ENCODE results near the gene EML3.
"Not testable (repeated sequence)": the region's sequence is repeated elsewhere in the genome, so short reads cannot be mapped to it uniquely, and the experiment has no call there.

EML3 gene, protein sequence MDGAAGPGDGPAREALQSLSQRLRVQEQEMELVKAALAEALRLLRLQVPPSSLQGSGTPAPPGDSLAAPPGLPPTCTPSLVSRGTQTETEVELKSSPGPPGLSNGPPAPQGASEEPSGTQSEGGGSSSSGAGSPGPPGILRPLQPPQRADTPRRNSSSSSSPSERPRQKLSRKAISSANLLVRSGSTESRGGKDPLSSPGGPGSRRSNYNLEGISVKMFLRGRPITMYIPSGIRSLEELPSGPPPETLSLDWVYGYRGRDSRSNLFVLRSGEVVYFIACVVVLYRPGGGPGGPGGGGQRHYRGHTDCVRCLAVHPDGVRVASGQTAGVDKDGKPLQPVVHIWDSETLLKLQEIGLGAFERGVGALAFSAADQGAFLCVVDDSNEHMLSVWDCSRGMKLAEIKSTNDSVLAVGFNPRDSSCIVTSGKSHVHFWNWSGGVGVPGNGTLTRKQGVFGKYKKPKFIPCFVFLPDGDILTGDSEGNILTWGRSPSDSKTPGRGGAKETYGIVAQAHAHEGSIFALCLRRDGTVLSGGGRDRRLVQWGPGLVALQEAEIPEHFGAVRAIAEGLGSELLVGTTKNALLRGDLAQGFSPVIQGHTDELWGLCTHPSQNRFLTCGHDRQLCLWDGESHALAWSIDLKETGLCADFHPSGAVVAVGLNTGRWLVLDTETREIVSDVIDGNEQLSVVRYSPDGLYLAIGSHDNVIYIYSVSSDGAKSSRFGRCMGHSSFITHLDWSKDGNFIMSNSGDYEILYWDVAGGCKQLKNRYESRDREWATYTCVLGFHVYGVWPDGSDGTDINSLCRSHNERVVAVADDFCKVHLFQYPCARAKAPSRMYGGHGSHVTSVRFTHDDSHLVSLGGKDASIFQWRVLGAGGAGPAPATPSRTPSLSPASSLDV

DNA sequence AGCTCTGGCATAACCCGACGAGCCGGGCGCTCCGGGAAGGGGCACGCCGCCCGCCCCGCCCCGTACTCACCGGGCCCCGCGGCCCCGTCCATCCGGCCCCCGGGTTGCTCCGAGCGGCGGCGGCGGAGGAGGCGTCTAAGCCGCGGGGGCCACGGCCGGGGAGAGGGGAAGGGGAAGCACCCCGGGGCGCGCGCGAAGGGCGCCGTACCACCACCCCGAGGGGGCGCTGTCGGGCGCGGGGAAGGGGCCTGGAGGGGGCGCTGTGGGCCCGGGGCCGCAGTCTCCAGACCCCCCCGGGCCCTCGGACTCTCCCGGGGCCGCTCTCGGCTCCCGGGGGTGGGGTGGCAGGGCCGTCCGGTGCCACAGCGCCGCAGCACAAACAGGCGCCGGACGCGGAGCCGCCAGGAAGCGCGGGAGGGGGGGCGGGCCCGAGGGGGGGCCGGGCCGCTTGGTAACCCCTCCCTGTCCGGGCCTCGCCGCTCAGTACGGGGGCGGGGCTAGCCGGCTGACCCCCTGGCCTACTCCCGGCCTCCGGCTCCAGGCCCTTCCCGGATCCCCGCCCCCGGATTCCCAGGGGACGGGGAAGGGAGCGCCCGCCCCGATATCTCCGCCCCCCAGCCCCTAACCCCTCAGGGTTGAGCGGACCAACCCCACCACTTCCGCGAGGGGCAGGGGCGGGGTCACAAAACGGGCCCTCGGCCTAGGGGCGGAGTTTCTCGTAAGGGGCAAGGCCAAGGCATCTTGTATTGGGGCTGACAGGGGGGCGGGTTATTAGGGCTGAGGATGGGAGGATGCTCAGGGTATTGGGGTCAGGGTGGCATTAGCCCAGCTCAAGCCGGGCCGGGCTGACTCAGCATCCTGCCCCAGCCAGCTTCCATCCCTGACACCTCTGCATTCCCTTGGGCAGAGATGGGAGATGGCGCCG is at the start of gene EML3, which contains the start of gene ROM1:
Gene EML3 (minus strand): TSS at position 410 of the 925 bp plus-strand sequence. CDS start 318 bp downstream, at position 92.
Gene ROM1 (plus strand): TSS at position 892 of the 925 bp plus-strand sequence. CDS start 25 bp downstream, at position 917.
- DNase-seq = peak; percentile 85

DNA sequence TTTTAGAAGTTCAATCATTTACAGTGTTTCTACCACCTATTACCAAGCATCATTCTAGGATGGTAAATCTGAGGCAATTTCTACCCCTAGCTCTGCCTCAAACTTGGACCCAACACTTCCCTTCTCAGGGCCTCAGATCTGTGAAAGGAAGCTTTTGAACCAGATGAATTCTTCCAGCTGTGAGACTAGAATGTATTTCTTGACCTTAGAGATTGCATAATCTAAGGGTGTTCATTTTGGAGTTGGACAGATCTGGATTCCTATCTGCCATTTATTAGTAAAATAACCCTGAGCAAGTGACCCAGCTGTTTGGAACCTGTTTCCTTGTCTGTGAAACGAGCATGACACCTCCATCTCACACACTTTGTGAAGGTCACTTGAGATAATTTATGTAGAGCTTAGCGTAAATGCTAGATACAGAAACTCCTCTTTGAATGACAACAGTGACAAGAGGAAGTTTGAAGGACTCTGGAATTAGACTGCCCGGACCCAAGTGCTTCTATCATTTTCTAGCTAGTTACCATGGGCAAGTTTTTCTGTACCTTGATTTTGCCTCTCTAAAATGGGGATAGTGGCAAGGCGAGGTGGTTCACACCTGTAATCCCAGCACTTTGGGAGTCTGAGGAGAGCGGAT is 44.3 kb upstream of the EML3 start:
- no peak for DNase-seq

DNA sequence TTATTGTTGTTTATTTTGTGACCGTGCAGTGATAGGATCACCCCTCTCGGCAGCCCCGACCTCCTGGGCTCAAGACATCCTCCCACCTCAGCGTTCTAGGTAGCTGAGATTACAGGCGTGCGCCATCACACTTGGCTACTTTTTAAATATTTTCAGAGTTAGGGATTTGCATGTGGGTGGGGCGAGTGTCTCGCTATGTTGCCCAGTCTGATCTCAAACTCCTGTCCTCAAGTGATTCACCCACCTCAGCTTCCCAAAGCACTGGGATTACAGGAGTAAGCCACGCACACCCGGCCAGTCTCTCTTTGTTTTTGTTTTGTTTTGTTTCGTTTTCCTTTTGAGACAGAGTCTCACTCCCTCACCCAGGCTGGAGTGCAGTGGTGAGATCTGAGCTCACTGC is 41.7 kb upstream of the EML3 start:
- DNase-seq = no peak

DNA sequence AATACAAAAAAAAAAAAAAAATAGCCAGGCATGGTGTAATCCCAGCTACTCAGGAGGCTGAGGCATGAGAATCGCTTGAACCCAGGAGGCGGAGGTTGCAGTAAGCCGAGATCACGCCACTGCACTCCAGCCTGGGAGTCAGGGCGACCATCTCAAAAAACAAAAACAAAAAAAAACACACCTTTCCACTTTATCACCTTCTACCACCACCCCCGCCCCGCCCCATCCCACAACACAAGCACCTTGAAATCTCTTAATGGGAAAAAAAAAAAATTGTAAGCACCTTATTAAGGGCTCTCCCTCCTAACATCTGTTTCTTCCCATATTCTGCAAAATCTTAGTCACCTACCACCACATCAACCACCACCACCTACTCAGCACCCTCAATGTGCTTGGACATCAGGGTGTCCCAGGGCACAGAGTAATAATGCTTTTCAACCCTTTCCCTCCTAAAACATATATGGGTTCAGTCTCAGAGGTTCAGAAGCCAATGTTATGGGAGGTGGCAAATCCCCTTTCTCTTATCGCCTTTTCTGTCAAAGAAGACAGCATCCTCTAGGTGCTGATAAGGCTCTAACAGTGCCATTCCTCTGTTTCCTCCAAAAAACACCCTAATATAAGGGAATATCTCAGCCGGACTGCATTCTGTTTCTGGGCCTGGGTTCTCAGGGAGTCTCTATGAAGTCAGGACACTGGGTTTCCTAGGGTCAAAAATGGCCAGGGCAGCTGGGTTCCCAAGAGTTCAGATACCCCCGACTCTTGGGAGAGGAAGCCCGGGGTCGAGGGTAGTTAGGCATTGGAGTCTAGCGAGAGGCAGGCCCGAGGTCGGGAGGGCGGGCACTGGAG is 39.8 kb upstream of the EML3 start:
- no peak for DNase-seq

DNA sequence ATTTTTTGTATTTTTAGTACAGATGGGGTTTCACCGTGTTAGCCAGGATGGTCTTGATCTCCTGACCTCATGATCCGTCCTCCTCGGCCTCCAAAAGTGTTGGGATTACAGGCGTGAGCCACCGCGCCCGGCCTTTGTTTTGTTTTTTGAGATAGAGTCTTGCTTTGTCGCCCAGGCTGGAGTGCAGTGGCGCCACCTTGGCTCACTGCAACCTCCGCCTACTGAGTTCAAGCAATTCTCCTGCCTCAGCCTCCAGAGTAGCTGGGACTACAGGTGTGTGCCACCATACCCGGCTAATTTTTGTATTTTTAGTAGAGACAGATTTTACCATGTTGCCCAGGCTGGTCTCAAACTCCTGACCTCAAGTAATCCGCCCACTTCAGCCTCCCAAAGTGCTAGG is 37.7 kb upstream of the EML3 start:
- DNase-seq = not testable (repeated sequence)

DNA sequence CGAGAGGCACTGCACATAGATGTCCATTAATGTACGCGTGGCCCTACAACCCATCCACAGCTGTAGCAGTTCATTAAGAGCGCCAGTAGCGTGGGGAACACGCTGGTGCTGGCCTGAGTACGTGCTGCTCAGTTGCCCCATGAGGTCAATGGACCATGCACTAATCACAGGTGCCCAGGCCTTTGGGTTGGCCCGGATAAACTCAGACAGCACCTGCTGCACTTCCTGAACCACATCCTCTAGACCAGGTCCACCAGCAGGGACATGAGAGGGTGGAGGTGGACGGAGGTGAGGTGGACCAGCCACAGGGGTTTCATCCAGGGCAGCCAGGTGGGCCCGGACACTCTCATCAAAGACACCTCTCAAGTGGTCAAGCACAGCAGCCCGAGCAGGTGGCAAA is 36.9 kb upstream of the EML3 start:
- no peak for DNase-seq

DNA sequence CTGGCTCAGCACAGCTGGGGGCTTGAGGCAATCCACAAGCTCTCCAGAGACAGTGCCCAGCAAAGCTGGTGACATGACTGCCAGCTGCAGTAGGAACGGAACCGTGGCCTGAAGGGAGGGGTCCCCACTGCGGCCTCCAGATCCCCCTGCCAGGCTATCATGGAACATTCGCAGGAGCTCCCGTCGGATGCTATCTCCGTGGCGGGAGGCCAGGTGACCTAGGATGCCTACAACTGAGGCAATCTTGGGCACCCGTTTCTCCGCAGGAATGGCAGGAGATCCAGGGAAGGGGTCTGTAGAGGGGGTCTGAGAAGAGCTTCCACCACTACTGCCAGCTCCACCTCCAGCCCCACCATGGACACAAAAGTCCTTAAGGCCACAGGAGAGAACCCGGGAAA is 36.4 kb upstream of the EML3 start:
- no peak for DNase-seq

DNA sequence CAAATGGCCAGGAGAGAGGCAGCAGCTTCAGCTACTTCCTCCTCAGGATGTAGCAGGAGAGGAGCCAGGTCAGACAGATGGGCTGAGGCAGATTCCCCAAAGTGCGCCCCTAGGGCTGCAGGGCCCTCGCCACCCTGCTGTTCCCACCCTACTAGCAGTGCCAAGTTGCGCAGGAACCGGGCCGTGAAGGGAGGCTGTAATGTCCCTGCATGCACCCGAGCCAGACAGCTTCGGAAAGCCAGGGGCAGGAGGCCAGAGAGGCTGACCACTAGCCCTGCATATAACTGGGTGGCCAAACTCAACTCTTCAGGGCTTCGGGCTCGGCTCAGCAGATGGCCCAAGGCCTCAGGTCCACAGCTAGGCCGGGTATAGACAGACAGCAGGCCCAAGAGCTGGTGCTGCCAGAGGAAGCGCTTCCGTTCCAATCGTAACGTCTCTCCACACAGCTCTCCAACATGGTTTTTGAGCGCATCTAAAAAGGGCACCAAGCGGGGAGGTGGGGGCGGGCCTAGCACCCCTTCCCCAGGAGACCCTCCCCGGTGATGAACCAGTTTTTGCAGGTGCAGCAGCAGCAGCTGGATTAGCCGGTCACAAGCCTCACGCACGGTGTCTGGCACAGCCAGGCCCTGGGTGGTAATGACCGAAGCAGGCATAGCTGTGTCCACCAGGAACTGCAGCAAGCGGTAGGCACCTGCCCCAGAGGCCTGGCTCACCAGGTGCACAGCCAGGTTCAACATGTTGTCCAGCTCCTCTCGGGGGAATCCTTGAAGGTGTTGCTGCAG is 35.8 kb upstream of the EML3 start:
- no peak for DNase-seq

DNA sequence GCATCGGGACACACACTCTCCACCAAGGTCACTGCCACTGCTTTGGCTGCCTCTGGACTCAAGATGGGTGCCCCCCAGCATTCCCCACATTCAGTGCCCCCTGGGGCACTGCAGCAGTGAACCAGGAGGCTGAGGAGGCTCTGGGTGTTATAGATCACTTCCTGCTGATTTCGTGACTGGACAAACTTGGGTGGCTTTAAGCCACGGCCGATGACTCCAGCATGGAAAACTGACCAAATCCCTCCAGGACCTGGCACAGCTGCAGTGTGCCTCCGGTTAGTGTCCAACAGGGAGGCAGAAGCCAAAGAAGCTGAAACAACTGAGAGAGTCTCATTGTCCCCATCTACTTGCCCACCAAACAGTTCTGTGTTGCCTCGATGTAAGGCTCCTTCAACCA is 35.0 kb upstream of the EML3 start:
- DNase-seq = no peak

DNA sequence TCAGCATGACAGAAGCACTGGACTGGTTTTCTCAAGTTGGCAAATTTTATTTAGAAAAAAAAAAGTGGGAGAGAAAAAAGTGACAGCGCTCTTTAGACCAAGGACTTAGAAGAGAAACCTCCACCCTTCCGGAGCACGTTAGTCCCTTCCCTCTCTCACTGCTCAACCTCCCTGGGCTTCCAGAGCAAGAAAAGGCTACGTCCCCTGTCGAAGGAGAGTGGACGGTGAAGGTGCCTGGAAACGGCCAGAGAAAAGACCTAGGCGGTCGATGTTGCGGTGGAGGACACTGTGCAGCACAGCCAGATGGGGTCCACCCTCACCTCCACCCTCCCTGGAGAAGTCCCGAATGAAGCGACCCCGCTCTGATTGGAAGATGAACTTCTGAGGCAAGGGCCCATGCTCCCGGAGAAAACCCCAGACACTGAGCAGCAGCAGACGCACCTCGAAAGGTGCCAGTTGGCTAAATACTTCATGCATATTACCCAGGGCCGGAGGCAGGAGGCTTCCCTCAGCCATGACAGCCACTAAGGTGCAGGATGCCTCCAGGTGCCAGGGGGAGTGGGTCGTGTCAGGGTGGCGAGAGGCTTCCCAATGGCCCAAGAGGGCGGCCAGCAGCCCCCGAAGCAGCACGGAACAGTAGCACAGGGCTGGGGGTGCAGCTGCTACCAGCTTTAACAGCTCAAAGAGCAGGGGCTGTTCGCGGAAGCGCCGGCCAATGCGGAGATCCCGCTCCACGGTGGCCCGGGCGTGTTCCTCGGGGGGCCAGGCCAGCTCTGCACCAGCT is 34.4 kb upstream of the EML3 start:
- no peak for DNase-seq

DNA sequence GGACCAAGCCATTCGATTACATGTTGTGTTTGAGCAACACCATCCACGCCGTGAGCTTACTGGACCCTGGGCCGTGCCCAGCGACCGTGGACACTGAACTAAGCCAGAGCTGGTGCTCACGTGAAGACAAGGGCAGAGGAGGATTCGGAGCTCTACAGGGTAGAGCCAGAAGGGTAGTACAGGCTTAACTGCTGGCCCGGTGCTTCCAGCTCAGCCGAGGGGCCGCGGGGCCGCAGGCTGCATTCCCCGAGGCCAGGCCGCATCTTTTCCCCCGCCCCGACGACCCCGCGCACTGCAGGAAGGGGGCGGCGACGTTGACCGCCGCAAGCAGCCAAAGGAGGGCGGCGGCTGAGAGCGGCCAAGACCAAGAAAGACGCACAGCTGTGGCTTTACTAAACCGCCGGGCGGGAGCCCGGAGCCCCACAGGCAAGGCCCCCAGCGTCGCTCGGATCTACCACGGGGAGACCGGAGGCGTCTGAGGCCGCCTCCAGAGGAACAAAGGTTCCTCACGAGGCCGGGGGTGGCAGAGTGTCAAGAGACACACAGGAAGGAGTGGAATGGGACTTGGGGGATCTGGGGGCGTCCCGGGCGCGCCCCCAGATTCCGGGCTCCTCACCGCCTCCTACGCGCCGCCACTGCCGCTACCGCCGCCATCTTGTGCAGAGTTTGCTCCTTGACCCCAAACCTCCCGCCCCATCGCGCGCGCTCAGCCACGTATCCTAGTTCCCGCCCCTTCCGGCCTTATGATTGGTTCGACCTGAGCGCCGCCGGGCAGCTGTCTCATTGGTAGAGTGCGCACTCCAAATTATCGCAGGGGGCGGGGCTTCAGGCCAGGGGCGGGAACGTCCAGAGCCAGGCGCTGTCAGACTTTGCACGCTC is 33.6 kb upstream of the EML3 start, which contains the start of gene GANAB:
Gene GANAB (minus strand): TSS at position 668 of the 879 bp plus-strand sequence. CDS start 14 bp downstream, at position 654.
- DNase-seq = peak; percentile 99

DNA sequence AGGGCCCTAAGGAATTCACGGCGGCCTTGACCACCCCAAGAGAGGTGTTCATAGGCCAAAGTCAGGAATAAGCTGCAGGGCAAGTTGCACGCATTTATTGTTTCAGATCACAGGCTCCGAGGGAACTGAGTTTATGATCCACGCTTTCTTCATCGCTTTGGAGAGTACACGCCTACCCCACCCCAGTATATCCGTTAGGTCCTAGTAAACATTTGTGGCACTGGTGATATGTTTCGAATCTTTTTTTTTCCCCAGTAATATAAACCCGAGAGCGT is 33.0 kb upstream of the EML3 start:
- no peak for DNase-seq

DNA sequence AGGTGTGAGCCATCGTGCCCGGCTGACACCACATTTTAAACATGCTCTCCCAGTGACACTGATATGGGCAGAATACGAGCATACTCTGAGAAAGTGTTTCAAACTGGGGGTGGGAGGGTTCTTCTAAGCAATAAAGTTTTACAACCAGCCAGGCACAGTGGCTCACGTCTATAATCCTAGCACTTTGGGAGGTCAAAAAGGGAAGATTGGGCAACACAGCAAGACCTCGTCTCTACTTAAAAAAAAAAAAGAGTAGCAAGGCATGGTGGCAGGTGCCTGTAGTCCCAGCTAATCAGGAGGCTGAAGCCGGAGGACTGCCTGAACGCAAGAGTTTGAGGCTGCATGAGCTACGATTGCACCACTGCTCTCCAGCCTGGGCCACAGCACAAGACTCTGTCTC is 31.6 kb upstream of the EML3 start:
- no peak for DNase-seq

DNA sequence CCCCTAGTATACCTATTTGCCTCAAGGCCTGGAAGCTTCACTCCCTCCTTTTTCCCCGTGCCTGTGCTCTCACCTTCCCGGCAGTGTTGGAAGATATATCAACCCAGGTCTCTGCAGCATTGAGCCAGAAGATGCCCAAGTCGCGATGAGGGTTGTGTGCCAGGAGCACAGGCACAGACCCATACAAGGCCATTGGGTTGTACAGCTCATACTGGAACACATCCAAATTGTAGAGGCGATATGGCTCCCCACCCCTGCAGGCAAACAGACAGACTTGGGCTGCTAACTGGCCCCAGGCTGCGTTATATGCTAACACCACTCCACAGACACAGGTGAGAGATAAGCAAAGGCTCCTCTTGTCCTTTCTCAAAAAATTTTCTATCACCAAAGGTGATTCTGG is 19.9 kb upstream of the EML3 start:
- no peak for DNase-seq

DNA sequence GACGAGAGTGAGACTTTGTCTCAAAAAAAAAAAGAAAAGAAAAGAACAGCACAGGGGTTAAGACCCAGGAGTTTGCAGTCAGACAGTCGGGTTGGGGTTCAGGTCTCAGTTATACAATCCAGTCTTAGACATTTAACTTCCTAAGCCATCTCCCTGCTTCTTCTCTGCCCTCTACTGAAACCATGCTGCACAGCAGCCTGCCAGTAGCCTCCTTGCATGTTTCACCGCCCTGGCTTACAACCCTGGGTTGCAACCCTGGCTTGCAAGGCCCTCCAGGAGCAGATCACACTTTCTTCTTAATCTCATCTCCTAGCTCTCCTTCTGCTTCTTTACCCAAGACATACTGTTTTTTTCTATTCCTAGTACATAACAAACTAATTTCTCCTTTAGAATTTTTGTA is 15.1 kb upstream of the EML3 start:
- no peak for DNase-seq

DNA sequence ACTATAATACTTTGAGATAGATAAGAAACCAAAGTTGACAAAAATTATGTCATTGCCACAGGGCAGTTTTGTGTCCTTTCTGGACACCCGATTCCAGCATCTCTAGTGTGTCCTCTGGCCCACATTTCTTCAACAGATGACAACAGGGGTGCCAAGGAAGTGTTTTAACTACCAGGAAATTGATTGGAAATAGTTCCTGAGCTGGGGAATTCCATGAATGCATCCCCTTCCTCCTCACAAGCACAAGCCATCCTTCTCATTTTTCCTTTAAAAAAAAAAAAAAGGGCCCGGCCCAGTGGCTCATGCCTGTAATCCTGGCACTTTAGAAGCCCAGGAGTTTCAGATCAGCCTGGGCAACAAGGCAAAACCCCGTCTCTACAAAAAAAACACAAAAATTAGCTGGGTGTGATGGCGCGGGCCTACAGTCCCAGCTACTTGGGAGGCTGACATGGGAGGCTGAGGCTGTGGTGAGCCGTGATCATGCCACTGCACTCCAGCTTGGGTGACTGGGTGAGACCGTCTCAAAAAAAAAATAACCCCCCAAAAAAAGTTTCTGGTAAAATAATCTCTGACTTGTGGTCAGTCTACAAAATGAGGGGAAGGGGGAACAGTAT is 10.0 kb upstream of the EML3 start:
- no peak for DNase-seq

DNA sequence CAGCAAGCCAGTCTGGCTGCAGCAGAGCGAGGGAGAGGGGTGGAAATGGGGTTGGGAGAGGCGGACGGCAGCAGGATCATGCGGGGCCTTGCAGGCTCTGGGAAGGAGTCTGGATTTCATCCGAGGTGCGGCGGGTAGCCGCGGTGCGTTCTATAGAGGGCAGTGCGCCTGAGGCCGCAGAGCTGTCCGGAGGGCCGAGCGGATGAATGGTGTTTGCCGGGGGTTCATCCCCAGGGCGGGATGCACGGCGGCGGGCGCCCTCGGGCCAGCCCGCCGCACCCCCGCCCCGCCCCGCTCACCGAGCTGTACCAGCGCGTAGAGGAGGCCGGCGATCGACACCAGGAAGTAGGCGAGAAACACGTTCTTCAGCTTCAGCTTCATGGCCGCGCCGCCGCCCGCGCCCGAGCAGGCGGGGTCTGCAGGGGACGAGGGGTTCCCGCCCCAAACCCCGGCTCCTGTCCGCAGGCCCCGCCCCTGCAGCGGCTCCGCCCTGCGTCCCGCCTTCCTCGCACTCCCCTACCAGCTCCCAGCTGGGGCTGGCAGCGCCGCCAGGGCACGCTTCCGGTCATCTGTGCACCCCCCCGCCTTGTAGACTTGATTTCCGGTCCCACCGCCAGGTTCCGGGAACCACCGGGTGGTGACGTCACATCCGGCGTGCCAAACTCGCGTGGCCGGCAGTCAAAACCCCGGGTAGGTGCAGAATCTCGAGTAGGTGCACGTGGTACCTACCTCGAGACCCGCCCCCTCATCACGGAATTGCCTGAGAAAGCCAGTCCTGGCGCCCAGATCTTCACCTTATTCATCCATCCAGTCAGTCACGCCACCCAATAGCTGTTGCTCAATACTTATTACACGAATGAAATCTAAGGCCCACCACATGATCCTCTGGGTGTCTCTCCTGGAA is 9.2 kb upstream of the EML3 start, which contains the start of gene B3GAT3:
Gene B3GAT3 (minus strand): TSS at position 420 of the 904 bp plus-strand sequence. CDS start 39 bp downstream, at position 381.
- DNase-seq = peak; percentile 94
